ENCODE data around the gene SEMA3F.
A peak's percentile ranks its signal among the peaks of the same experiment; 100 is the strongest.

Gene SEMA3F

GRCh38 chr3:50194128-50194902 is 39.2 kb downstream of the SEMA3F start:
- Histone ChIP-seq H3K9ac (ENCODE audit: low read length) (no peak overlapping the region), H3K9me3 (ENCODE audit: insufficient read depth, low read length) (no peaks in the 10 kb centered on the region), H2AFZ (ENCODE audit: low read depth, low read length, severe bottlenecking) (no peak overlapping the region), H3K36me3 (ENCODE audit: low read length) (no peaks in the 10 kb centered on the region), H3K27me3 (ENCODE audit: low read length) (no peaks in the 10 kb centered on the region), H3K4me2 (ENCODE audit: low read depth, low read length, poor library complexity, severe bottlenecking) (no peak overlapping the region), H3F3A (ENCODE audit: insufficient read depth) (no peaks in the 10 kb centered on the region), H4K20me1 (ENCODE audit: low read depth, low read length) (no peaks in the 10 kb centered on the region), H3K9me2 (replicated peaks; ENCODE audit: insufficient read depth, low read length) (no peaks in the 10 kb centered on the region), H3K79me2 (ENCODE audit: insufficient read depth, low read length) (no peaks in the 10 kb centered on the region), H3K4me3 (ENCODE audit: insufficient read depth, low read length, poor library complexity, severe bottlenecking) (no peak overlapping the region), H3K27ac (ENCODE audit: low read depth, low read length) (no peak overlapping the region)
- TF ChIP-seq CTCF (IDR thresholded peaks at IDR 0.05; ENCODE audit: insufficient read depth, low read length, poor library complexity, severe bottlenecking) (peak; percentile 55), EZH2phosphoT487 (conservative IDR thresholded peaks at IDR 0.05; ENCODE audit: low read length) (no peak)

- H3K4me3 ChIP-seq (ENCODE audit: insufficient read depth, low read length, poor library complexity, severe bottlenecking) = no peak overlapping the region
- no peak overlapping the region for H3K4me2 ChIP-seq (ENCODE audit: low read depth, low read length, poor library complexity, severe bottlenecking)
- H3K9ac ChIP-seq (ENCODE audit: low read length) = no peak overlapping the region
- H3K79me2 ChIP-seq (ENCODE audit: insufficient read depth, low read length) = no peaks in the 10 kb centered on the region
- no peaks in the 10 kb centered on the region for H3K27me3 ChIP-seq (ENCODE audit: low read length)
- no peaks in the 10 kb centered on the region for H3K36me3 ChIP-seq (ENCODE audit: low read length)
- no peaks in the 10 kb centered on the region for H3F3A ChIP-seq (ENCODE audit: insufficient read depth)
- H3K27ac ChIP-seq (ENCODE audit: low read depth, low read length) = no peak overlapping the region
- no peaks in the 10 kb centered on the region for H3K9me3 ChIP-seq (ENCODE audit: insufficient read depth, low read length)
- no peaks in the 10 kb centered on the region for H3K9me2 ChIP-seq (replicated peaks; ENCODE audit: insufficient read depth, low read length)
- TF ChIP-seq CTCF (IDR thresholded peaks at IDR 0.05; ENCODE audit: insufficient read depth, low read length, poor library complexity, severe bottlenecking) = no peak
- TF ChIP-seq EZH2phosphoT487 (conservative IDR thresholded peaks at IDR 0.05; ENCODE audit: low read length) = no peak
- no peak overlapping the region for H2AFZ ChIP-seq (ENCODE audit: low read depth, low read length, severe bottlenecking)
- no peaks in the 10 kb centered on the region for H4K20me1 ChIP-seq (ENCODE audit: low read depth, low read length)
Observed at GRCh38 chr3:50194903-50195500, 39.9 kb downstream of the SEMA3F start.

GRCh38 chr3:50195501-50196252 is 40.6 kb downstream of the SEMA3F start:
- Histone ChIP-seq H3K79me2 (ENCODE audit: insufficient read depth, low read length) (no peaks in the 10 kb centered on the region), H3F3A (ENCODE audit: insufficient read depth) (no peaks in the 10 kb centered on the region), H4K20me1 (ENCODE audit: low read depth, low read length) (no peaks in the 10 kb centered on the region), H3K9me3 (ENCODE audit: insufficient read depth, low read length) (no peaks in the 10 kb centered on the region), H3K27ac (ENCODE audit: low read depth, low read length) (no peak overlapping the region), H3K4me3 (ENCODE audit: insufficient read depth, low read length, poor library complexity, severe bottlenecking) (no peak overlapping the region), H3K4me2 (ENCODE audit: low read depth, low read length, poor library complexity, severe bottlenecking) (no peak overlapping the region), H3K9ac (ENCODE audit: low read length) (no peak overlapping the region), H3K36me3 (ENCODE audit: low read length) (no peaks in the 10 kb centered on the region), H3K27me3 (ENCODE audit: low read length) (no peaks in the 10 kb centered on the region), H3K9me2 (replicated peaks; ENCODE audit: insufficient read depth, low read length) (no peaks in the 10 kb centered on the region), H2AFZ (ENCODE audit: low read depth, low read length, severe bottlenecking) (no peak overlapping the region)
- no peak for TF ChIP-seq EZH2phosphoT487 (conservative IDR thresholded peaks at IDR 0.05; ENCODE audit: low read length)
- TF ChIP-seq CTCF (IDR thresholded peaks at IDR 0.05; ENCODE audit: insufficient read depth, low read length, poor library complexity, severe bottlenecking) = no peak

Measured in SU-DHL-6 (cell line).